ENCODE measurements around the gene PCSK5. TPM values are rescaled to one million over a fixed set of nuclear protein-coding genes. Genes with fewer than 3 reads are reported as not detected.

PCSK5 gene
- total RNA-seq, 2 experiments from 2014 or later: 14.4 to 15.2 TPM

DNA sequence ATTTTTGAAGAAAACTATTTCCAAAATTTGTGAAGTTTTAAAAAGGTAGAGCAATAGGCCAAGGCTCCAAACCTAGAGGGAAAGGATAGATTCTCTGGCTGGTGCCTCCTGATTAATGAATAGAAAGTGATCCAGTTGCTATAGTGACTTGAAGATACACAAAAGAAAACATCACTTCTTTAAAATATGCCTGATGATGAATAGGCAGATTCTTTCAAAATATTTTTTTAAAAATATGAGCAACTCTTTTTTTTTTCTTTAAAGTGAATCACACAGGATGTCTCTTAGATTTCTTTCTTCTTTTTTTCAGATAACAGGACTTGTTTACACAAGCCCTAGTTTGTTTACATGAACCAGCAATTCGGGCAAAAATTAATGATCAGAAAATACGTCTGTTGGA is 379.3 kb downstream of the PCSK5 start:
- no peaks in the 10 kb centered on the region for H3K36me3 ChIP-seq (ENCODE audit: insufficient read depth, low read length)
- CTCF ChIA-PET: no interaction called here
- H3K4me3 ChIP-seq (ENCODE audit: low read length): no peak overlapping the region
- ATAC-seq (ENCODE audit: poor library complexity) (no peak), DNase-seq (no peak)
- TF ChIP-seq, protein P1, sequence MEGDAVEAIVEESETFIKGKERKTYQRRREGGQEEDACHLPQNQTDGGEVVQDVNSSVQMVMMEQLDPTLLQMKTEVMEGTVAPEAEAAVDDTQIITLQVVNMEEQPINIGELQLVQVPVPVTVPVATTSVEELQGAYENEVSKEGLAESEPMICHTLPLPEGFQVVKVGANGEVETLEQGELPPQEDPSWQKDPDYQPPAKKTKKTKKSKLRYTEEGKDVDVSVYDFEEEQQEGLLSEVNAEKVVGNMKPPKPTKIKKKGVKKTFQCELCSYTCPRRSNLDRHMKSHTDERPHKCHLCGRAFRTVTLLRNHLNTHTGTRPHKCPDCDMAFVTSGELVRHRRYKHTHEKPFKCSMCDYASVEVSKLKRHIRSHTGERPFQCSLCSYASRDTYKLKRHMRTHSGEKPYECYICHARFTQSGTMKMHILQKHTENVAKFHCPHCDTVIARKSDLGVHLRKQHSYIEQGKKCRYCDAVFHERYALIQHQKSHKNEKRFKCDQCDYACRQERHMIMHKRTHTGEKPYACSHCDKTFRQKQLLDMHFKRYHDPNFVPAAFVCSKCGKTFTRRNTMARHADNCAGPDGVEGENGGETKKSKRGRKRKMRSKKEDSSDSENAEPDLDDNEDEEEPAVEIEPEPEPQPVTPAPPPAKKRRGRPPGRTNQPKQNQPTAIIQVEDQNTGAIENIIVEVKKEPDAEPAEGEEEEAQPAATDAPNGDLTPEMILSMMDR (IDR thresholded peaks at IDR 0.05): no peak
- Mint-ChIP-seq H3K27ac (no peak overlapping the region), H3K9me3 (no peaks in the 10 kb centered on the region), H3K27me3 (no peaks in the 10 kb centered on the region), H3K4me1 (ENCODE audit: low read depth) (no peaks in the 10 kb centered on the region), H3K4me3 (no peak overlapping the region), H3K36me3 (ENCODE audit: low read depth) (no peaks in the 10 kb centered on the region)
- H3K27ac ChIP-seq (ENCODE audit: low read depth in 1 of 2, low read length in 2 of 2): no peak overlapping the region
- H3K4me1 ChIP-seq (ENCODE audit: insufficient read depth, low read length): no peaks in the 10 kb centered on the region
- no peaks in the 10 kb centered on the region for H3K27me3 ChIP-seq (ENCODE audit: control insufficient read depth in 1 of 2, insufficient read depth in 2 of 2, low read length in 2 of 2)
- POLR2A ChIA-PET: no interaction called here
- H3K9me3 ChIP-seq (ENCODE audit: control insufficient read depth in 1 of 2, insufficient read depth in 1 of 2, low read length in 2 of 2): no peaks in the 10 kb centered on the region
- intact Hi-C loops (cut with DNase I, micrococcal nuclease): no loop called here

DNA sequence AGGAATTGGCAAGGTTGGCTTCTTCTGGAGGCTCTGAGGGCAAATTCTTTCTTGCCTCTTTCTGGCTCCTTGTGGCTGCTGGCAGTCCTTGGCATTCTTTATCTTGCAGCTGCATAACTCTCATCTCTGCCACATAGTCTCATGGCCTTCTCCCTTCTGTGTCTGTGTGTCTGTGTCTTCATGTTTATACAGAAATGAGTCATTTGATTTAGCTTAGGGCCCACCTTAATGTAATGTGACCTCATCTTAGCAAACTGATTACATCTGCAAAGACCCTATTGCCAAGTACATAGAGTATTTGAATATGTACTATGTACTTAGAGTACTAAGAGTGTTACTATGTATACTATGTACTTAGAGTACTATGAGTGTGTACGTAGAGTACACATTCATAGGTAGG is 381.3 kb downstream of the PCSK5 start:
- Mint-ChIP-seq H3K36me3 (ENCODE audit: low read depth) (no peaks in the 10 kb centered on the region), H3K27me3 (no peaks in the 10 kb centered on the region), H3K4me1 (ENCODE audit: low read depth) (no peaks in the 10 kb centered on the region), H3K27ac (no peak overlapping the region), H3K9me3 (no peaks in the 10 kb centered on the region), H3K4me3 (no peak overlapping the region)
- CTCF ChIA-PET: no interaction called here
- H3K4me3 ChIP-seq (ENCODE audit: low read length): no peak overlapping the region
- H3K27me3 ChIP-seq (ENCODE audit: control insufficient read depth in 1 of 2, insufficient read depth in 2 of 2, low read length in 2 of 2): no peaks in the 10 kb centered on the region
- H3K27ac ChIP-seq (ENCODE audit: low read depth in 1 of 2, low read length in 2 of 2): no peak overlapping the region
- DNase-seq (no peak), ATAC-seq (ENCODE audit: poor library complexity) (no peak)
- POLR2A ChIA-PET: no interaction called here
- H3K9me3 ChIP-seq (ENCODE audit: control insufficient read depth in 1 of 2, insufficient read depth in 1 of 2, low read length in 2 of 2): no peaks in the 10 kb centered on the region
- intact Hi-C loops (cut with DNase I, micrococcal nuclease): no loop called here
- H3K36me3 ChIP-seq (ENCODE audit: insufficient read depth, low read length): no peaks in the 10 kb centered on the region
- TF ChIP-seq, protein P1 (IDR thresholded peaks at IDR 0.05): no peak
- H3K4me1 ChIP-seq (ENCODE audit: insufficient read depth, low read length): no peaks in the 10 kb centered on the region

DNA sequence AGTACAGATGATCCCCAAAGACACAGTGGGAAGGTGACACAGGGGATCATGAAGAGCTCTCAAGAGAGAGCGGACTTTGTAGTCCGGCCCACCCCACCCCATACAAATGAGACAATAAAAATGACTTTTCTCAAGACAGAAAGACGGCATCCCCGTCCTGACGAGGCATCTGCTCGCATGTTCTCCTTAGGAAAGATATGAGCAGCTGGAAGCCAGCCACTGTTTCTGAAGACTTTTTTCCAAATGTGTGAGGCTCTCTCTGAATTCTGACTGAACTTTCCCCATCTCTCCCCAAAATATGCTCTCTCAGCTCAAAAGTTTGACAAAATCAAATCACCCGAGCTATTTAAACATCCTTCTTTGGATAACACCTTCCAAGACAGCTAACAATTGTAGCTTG is 398.6 kb downstream of the PCSK5 start:
- no peak for DNase-seq
- Mint-ChIP-seq H3K27ac (no peak overlapping the region), H3K36me3 (ENCODE audit: low read depth) (no peaks in the 10 kb centered on the region), H3K9me3 (no peaks in the 10 kb centered on the region), H3K27me3 (no peaks in the 10 kb centered on the region), H3K4me1 (ENCODE audit: low read depth) (no peaks in the 10 kb centered on the region), H3K4me3 (no peak overlapping the region)
- H3K4me3 ChIP-seq (ENCODE audit: low read length): no peak overlapping the region
- TF ChIP-seq, protein P1 (IDR thresholded peaks at IDR 0.05): no peak
- ChIA-PET CTCF (no interaction called here), POLR2A (no interaction called here)
- H3K27me3 ChIP-seq (ENCODE audit: control insufficient read depth in 1 of 2, insufficient read depth in 2 of 2, low read length in 2 of 2): no peaks in the 10 kb centered on the region
- no peak overlapping the region for H3K27ac ChIP-seq (ENCODE audit: low read depth in 1 of 2, low read length in 2 of 2)
- no peak for ATAC-seq (ENCODE audit: poor library complexity)
- no peaks in the 10 kb centered on the region for H3K9me3 ChIP-seq (ENCODE audit: control insufficient read depth in 1 of 2, insufficient read depth in 1 of 2, low read length in 2 of 2)
- intact Hi-C loops (cut with DNase I, micrococcal nuclease): no loop called here
- H3K4me1 ChIP-seq (ENCODE audit: insufficient read depth, low read length): no peaks in the 10 kb centered on the region
- H3K36me3 ChIP-seq (ENCODE audit: insufficient read depth, low read length): no peaks in the 10 kb centered on the region

All from CD4-positive, alpha-beta T cell (primary cell).